OCI-LY1 (cell line): ENCODE data around the gene MEDAG.

Experiments
- H2AFZ ChIP-seq: fragments of 200-600 bp; sonication (generic), shearing (Covaris generic); 2 replicates; pipeline ENCODE4 v1.6.0; 2014; ENCODE audit warnings: antibody characterized with exemption, mild to moderate bottlenecking, low read length
- H3F3A ChIP-seq: fragments of 200-600 bp; sonication (generic), shearing (Covaris generic); 2 replicates; pipeline ENCODE4 v1.6.0; 2014; ENCODE audit warnings: mild to moderate bottlenecking, antibody characterized with exemption, low read length, moderate library complexity; ENCODE audit not compliant: insufficient read depth
- H3K27ac ChIP-seq: fragments of 200-600 bp; sonication (generic); 2 replicates; pipeline ENCODE4 v1.5.1; 2014; ENCODE audit warnings: low read length, mixed run types, mild to moderate bottlenecking, low read depth; ENCODE audit not compliant: poor library complexity, severe bottlenecking
- H3K27me3 ChIP-seq: fragments of 200-600 bp; sonication (generic); 2 replicates; pipeline ENCODE4 v1.6.0; 2014; ENCODE audit warnings: antibody characterized with exemption, mild to moderate bottlenecking, low read length, moderate library complexity; ENCODE audit not compliant: insufficient read depth
- H3K36me3 ChIP-seq: fragments of 200-600 bp; sonication (generic); 2 replicates; pipeline ENCODE4 v1.6.1; 2014; ENCODE audit warnings: mild to moderate bottlenecking, antibody characterized with exemption, low read length, moderate library complexity, mixed read lengths; ENCODE audit not compliant: insufficient read depth
- H3K4me1 ChIP-seq: fragments of 200-600 bp; sonication (generic); 2 replicates; pipeline ENCODE4 v1.5.1; 2014; ENCODE audit warnings: mild to moderate bottlenecking, low read length, moderate library complexity; ENCODE audit not compliant: insufficient read depth, severe bottlenecking
- H3K4me2 ChIP-seq: fragments of 200-600 bp; sonication (generic), shearing (Covaris generic); 2 replicates; pipeline ENCODE4 v1.6.1; 2014; ENCODE audit warnings: low read length
- H3K4me3 ChIP-seq: fragments of 200-600 bp; sonication (generic); 2 replicates; pipeline ENCODE4 v1.5.1; 2014; ENCODE audit warnings: low read length, low read depth, mild to moderate bottlenecking, mixed read lengths; ENCODE audit not compliant: poor library complexity, severe bottlenecking
- H3K79me2 ChIP-seq: fragments of 200-600 bp; shearing (Covaris generic); 2 replicates; pipeline ENCODE4 v1.6.1; 2016; ENCODE audit warnings: mixed run types, low read length, mixed read lengths; ENCODE audit not compliant: insufficient read depth
- H3K9ac ChIP-seq: fragments of 200-600 bp; sonication (generic), shearing (Covaris generic); 2 replicates; pipeline ENCODE4 v1.6.1; 2014; ENCODE audit warnings: mild to moderate bottlenecking, low read length, mixed read lengths
- H3K9me2 ChIP-seq: fragments of 200-600 bp; sonication (generic), shearing (Covaris generic); 2 replicates; pipeline ENCODE4 v1.6.1; 2014; ENCODE audit warnings: low read depth, mild to moderate bottlenecking, low read length, mixed read lengths
- H3K9me3 ChIP-seq: fragments of 200-600 bp; shearing (Covaris generic); 2 replicates; pipeline ENCODE4 v1.6.1; 2014; ENCODE audit warnings: low read length, mixed read lengths
- H4K20me1 ChIP-seq: fragments of 200-600 bp; sonication (generic), shearing (Covaris generic); 2 replicates; pipeline ENCODE4 v1.6.0; 2016; ENCODE audit warnings: mild to moderate bottlenecking, low read length; ENCODE audit not compliant: insufficient read depth
- EZH2 ChIP-seq: fragments of 200-600 bp; sonication (generic), shearing (Covaris generic); IDR thresholded peaks from 2 replicates; pipeline ENCODE4 v1.8.0; 2017; ENCODE audit warnings: borderline replicate concordance, mixed run types, mild to moderate bottlenecking, antibody characterized with exemption, low read length, moderate library complexity, mixed read lengths
- TF ChIP-seq, protein P1 (sequence below): fragments of 200-600 bp; sonication (generic), shearing (Covaris generic); IDR thresholded peaks from 2 replicates; pipeline ENCODE4 v1.5.1; 2017; ENCODE audit warnings: mild to moderate bottlenecking, antibody characterized with exemption, low read length, moderate library complexity, mixed read lengths

Gene MEDAG

GRCh38 chr13:30957258-30957943 lies 51.3 kb downstream of the MEDAG start:
- Histone ChIP-seq H3K36me3 (no peaks in the 10 kb centered on the region), H3K79me2 (no peaks in the 10 kb centered on the region), H3K27me3 (no peaks in the 10 kb centered on the region), H3K27ac (no peak overlapping the region), H3K9ac (no peak overlapping the region), H3K4me1 (no peaks in the 10 kb centered on the region), H2AFZ (no peak overlapping the region), H3K9me2 (no peaks in the 10 kb centered on the region), H3K9me3 (no peaks in the 10 kb centered on the region), H3K4me3 (no peak overlapping the region), H3F3A (no peaks in the 10 kb centered on the region), H3K4me2 (no peak overlapping the region), H4K20me1 (no peaks in the 10 kb centered on the region)
- TF ChIP-seq EZH2: no peak
- TF ChIP-seq, protein P1, sequence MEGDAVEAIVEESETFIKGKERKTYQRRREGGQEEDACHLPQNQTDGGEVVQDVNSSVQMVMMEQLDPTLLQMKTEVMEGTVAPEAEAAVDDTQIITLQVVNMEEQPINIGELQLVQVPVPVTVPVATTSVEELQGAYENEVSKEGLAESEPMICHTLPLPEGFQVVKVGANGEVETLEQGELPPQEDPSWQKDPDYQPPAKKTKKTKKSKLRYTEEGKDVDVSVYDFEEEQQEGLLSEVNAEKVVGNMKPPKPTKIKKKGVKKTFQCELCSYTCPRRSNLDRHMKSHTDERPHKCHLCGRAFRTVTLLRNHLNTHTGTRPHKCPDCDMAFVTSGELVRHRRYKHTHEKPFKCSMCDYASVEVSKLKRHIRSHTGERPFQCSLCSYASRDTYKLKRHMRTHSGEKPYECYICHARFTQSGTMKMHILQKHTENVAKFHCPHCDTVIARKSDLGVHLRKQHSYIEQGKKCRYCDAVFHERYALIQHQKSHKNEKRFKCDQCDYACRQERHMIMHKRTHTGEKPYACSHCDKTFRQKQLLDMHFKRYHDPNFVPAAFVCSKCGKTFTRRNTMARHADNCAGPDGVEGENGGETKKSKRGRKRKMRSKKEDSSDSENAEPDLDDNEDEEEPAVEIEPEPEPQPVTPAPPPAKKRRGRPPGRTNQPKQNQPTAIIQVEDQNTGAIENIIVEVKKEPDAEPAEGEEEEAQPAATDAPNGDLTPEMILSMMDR: no peak

GRCh38 chr13:30959678-30960077 lies 53.6 kb downstream of the MEDAG start:
- Histone ChIP-seq H3K4me2 (no peak overlapping the region), H4K20me1 (no peaks in the 10 kb centered on the region), H3K4me1 (no peaks in the 10 kb centered on the region), H3K27me3 (no peaks in the 10 kb centered on the region), H2AFZ (no peak overlapping the region), H3K9ac (no peak overlapping the region), H3K79me2 (no peaks in the 10 kb centered on the region), H3K9me3 (no peaks in the 10 kb centered on the region), H3F3A (no peaks in the 10 kb centered on the region), H3K27ac (no peak overlapping the region), H3K4me3 (no peak overlapping the region), H3K9me2 (no peaks in the 10 kb centered on the region), H3K36me3 (no peaks in the 10 kb centered on the region)
- TF ChIP-seq, protein P1: no peak
- TF ChIP-seq EZH2: no peak

DNA sequence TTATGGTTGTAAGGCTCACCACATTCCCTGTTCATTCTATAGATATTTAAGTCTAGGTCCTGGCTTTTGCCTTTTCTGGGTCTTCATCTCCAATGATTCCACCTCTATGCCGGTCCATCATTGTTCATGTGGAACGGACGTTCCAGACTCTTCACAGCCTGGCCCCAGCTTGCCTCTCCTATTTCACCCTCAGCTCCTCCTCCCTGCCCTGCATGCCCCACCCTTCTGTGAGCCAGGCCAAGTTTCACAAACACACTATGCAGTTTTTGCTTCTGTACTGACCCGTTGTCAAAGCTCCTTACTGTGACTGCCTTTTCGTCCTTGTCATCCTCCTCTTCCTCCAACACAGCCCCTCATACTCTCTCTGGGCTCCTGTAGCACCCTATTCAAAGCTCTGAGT lies 57.7 kb downstream of the MEDAG start:
- no peak for TF ChIP-seq EZH2
- TF ChIP-seq, protein P1: no peak

More for the DNA sequence above, 57.7 kb downstream of the MEDAG start:
- H3K9me2 ChIP-seq: no peaks in the 10 kb centered on the region
- no peaks in the 10 kb centered on the region for H3K4me1 ChIP-seq
- H3K36me3 ChIP-seq: no peaks in the 10 kb centered on the region
- H3K4me3 ChIP-seq: no peak overlapping the region
- no peak overlapping the region for H2AFZ ChIP-seq
- no peak overlapping the region for H3K9ac ChIP-seq
- no peaks in the 10 kb centered on the region for H3K9me3 ChIP-seq
- no peaks in the 10 kb centered on the region for H4K20me1 ChIP-seq
- no peaks in the 10 kb centered on the region for H3F3A ChIP-seq
- H3K27ac ChIP-seq: no peak overlapping the region
- H3K79me2 ChIP-seq: no peaks in the 10 kb centered on the region
- H3K27me3 ChIP-seq: no peaks in the 10 kb centered on the region
- no peak overlapping the region for H3K4me2 ChIP-seq
